Nephron progenitor cell (in vitro differentiated cells): ENCODE measurements around the gene ECM2.

Source experiments
- DNase-seq: peaks from one replicate; pipeline ENCODE4 v3.0.0; 2021
- H3K27ac Mint-ChIP-seq: 2 replicates; pipeline ENCODE4 v1.8.0; 2021; ENCODE audit warnings: mild to moderate bottlenecking, moderate library complexity, mixed read lengths
- H3K27me3 Mint-ChIP-seq: 2 replicates; pipeline ENCODE4 v1.8.0; 2021; ENCODE audit warnings: mild to moderate bottlenecking, low read depth, mixed read lengths; ENCODE audit not compliant: poor library complexity
- H3K36me3 Mint-ChIP-seq: 2 replicates; pipeline ENCODE4 v1.8.0; 2021; ENCODE audit warnings: low read depth, mixed read lengths
- H3K4me1 Mint-ChIP-seq: 2 replicates; pipeline ENCODE4 v1.8.0; 2021; ENCODE audit warnings: mixed read lengths
- H3K4me3 Mint-ChIP-seq: 2 replicates; pipeline ENCODE4 v1.8.0; 2021; ENCODE audit warnings: mild to moderate bottlenecking, moderate library complexity, mixed read lengths
- H3K9me3 Mint-ChIP-seq: 2 replicates; pipeline ENCODE4 v1.8.0; 2021; ENCODE audit warnings: mild to moderate bottlenecking, moderate library complexity, mixed read lengths
- CTCF ChIP-seq: fragments of 200-600 bp; sonication (generic); IDR thresholded peaks from 2 replicates; pipeline ENCODE4 v1.5.0; 2021; ENCODE audit warnings: antibody characterized with exemption

ECM2 gene

GRCh38 chr9:92524881-92525280 is 10.9 kb downstream of the ECM2 start:
- H3K27me3 Mint-ChIP-seq: peaks cover 4% of the 10 kb centered on the region
- H3K9me3 Mint-ChIP-seq: no peaks in the 10 kb centered on the region
- peaks cover 11% of the 10 kb centered on the region for H3K4me1 Mint-ChIP-seq
- no peak for DNase-seq
- H3K36me3 Mint-ChIP-seq: no peaks in the 10 kb centered on the region
- no peak for TF ChIP-seq CTCF
- H3K4me3 Mint-ChIP-seq: no peak overlapping the region
- no peak overlapping the region for H3K27ac Mint-ChIP-seq

GRCh38 chr9:92522983-92523970 is 12.5 kb downstream of the ECM2 start:
- Mint-ChIP-seq H3K9me3 (no peaks in the 10 kb centered on the region), H3K27me3 (peaks cover 4% of the 10 kb centered on the region), H3K27ac (no peak overlapping the region), H3K36me3 (no peaks in the 10 kb centered on the region), H3K4me1 (peaks cover 6% of the 10 kb centered on the region), H3K4me3 (no peak overlapping the region)
- no peak for DNase-seq
- TF ChIP-seq CTCF: no peak

GRCh38 chr9:92520837-92521236 is 15.0 kb downstream of the ECM2 start:
- H3K27me3 Mint-ChIP-seq: peaks cover 4% of the 10 kb centered on the region
- no peak overlapping the region for H3K4me3 Mint-ChIP-seq
- TF ChIP-seq CTCF: no peak
- DNase-seq: no peak
- H3K9me3 Mint-ChIP-seq: no peaks in the 10 kb centered on the region
- H3K4me1 Mint-ChIP-seq: no peaks in the 10 kb centered on the region
- H3K27ac Mint-ChIP-seq: no peak overlapping the region
- no peaks in the 10 kb centered on the region for H3K36me3 Mint-ChIP-seq

- H3K36me3 Mint-ChIP-seq: no peaks in the 10 kb centered on the region
- H3K27ac Mint-ChIP-seq: no peak overlapping the region
- TF ChIP-seq CTCF: no peak
- no peaks in the 10 kb centered on the region for H3K4me1 Mint-ChIP-seq
- H3K9me3 Mint-ChIP-seq: no peaks in the 10 kb centered on the region
- peaks cover 4% of the 10 kb centered on the region for H3K27me3 Mint-ChIP-seq
- H3K4me3 Mint-ChIP-seq: no peak overlapping the region
- no peak for DNase-seq
Observed at GRCh38 chr9:92518199-92518598, 17.6 kb downstream of the ECM2 start.

GRCh38 chr9:92517046-92517445 is 18.7 kb downstream of the ECM2 start:
- TF ChIP-seq CTCF: no peak
- Mint-ChIP-seq H3K4me3 (no peak overlapping the region), H3K27ac (no peak overlapping the region), H3K4me1 (no peaks in the 10 kb centered on the region), H3K27me3 (no peaks in the 10 kb centered on the region), H3K9me3 (no peaks in the 10 kb centered on the region), H3K36me3 (no peaks in the 10 kb centered on the region)
- no peak for DNase-seq

GRCh38 chr9:92516521-92516920 is 19.3 kb downstream of the ECM2 start:
- H3K36me3 Mint-ChIP-seq: no peaks in the 10 kb centered on the region
- no peaks in the 10 kb centered on the region for H3K9me3 Mint-ChIP-seq

More at GRCh38 chr9:92516521-92516920, 19.3 kb downstream of the ECM2 start:
- H3K27me3 Mint-ChIP-seq: no peaks in the 10 kb centered on the region
- DNase-seq: no peak
- no peaks in the 10 kb centered on the region for H3K4me1 Mint-ChIP-seq
- H3K4me3 Mint-ChIP-seq: no peak overlapping the region
- no peak for TF ChIP-seq CTCF
- H3K27ac Mint-ChIP-seq: no peak overlapping the region
